HEK293T (cell line): ENCODE data around the gene ITGA4.

Experiments
- CTCF ChIA-PET: fragments of 350-600 bp; formaldehyde crosslinking; extraction: SDS; loops from one replicate; lab custom pipeline; 2021; ENCODE audit warnings: antibody characterized with exemption, inconsistent platforms; lab: Yijun Ruan, JAX
- POLR2A ChIA-PET: fragments of 350-600 bp; formaldehyde crosslinking; extraction: SDS; loops from one replicate; lab custom pipeline; 2020; ENCODE audit warnings: antibody characterized with exemption, inconsistent platforms; lab: Yijun Ruan, JAX
- DNase-seq: peaks from one replicate; pipeline ENCODE4 v3.0.0; 2012; ENCODE audit warnings: mixed read lengths; ENCODE audit errors: extremely low spot score
- ARNT ChIP-seq: fragments of 450-650 bp; IDR thresholded peaks from 2 replicates; pipeline ENCODE4 v1.6.1; 2017; ENCODE audit warnings: mild to moderate bottlenecking
- BHLHE40 ChIP-seq: fragments of 450-650 bp; IDR thresholded peaks from 2 replicates; pipeline ENCODE4 v1.6.1; 2016; ENCODE audit warnings: mild to moderate bottlenecking, moderate library complexity, borderline replicate concordance
- CTBP1 ChIP-seq: fragments of 450-650 bp; IDR thresholded peaks from 2 replicates; pipeline ENCODE4 v1.6.1; 2016; ENCODE audit warnings: borderline replicate concordance
- ELF4 ChIP-seq: fragments of 450-650 bp; IDR thresholded peaks from 2 replicates; pipeline ENCODE4 v1.6.1; 2017; ENCODE audit warnings: antibody characterized with exemption
- FOXA1 ChIP-seq: fragments of 450-650 bp; IDR thresholded peaks from 2 replicates; pipeline ENCODE4 v1.6.1; 2016; ENCODE audit warnings: mild to moderate bottlenecking
- FOXK2 ChIP-seq: fragments of 450-650 bp; IDR thresholded peaks from 2 replicates; pipeline ENCODE4 v1.6.1; 2016; ENCODE audit warnings: mild to moderate bottlenecking
- FOXM1 ChIP-seq: fragments of 450-650 bp; IDR thresholded peaks from 2 replicates; pipeline ENCODE4 v1.6.1; 2017; ENCODE audit warnings: mild to moderate bottlenecking, borderline replicate concordance
- HDGF ChIP-seq: fragments of 450-650 bp; IDR thresholded peaks from 2 replicates; pipeline ENCODE4 v1.6.1; 2017; ENCODE audit warnings: antibody characterized with exemption, borderline replicate concordance
- L3MBTL2 ChIP-seq: fragments of 450-650 bp; conservative IDR thresholded peaks from 2 replicates; pipeline ENCODE4 v1.6.1; 2016; ENCODE audit warnings: mild to moderate bottlenecking
- LEF1 ChIP-seq: fragments of 450-650 bp; IDR thresholded peaks from 2 replicates; pipeline ENCODE4 v1.6.1; 2017; ENCODE audit warnings: mild to moderate bottlenecking, borderline replicate concordance
- NFRKB ChIP-seq: fragments of 450-650 bp; IDR thresholded peaks from 2 replicates; pipeline ENCODE4 v1.6.1; 2016; ENCODE audit warnings: mild to moderate bottlenecking, moderate library complexity
- SP1 ChIP-seq: fragments of 450-650 bp; IDR thresholded peaks from 2 replicates; pipeline ENCODE4 v1.6.1; 2017
- SUZ12 ChIP-seq: fragments of 450-650 bp; IDR thresholded peaks from 2 replicates; pipeline ENCODE4 v1.6.1; 2016; ENCODE audit warnings: mild to moderate bottlenecking
- TARDBP ChIP-seq: fragments of 450-650 bp; IDR thresholded peaks from 2 replicates; pipeline ENCODE4 v1.6.1; 2016
- ZNF384 ChIP-seq: fragments of 450-650 bp; IDR thresholded peaks from 2 replicates; pipeline ENCODE4 v1.6.1; 2016
- TF ChIP-seq, protein P1 (sequence below): fragments of 450-650 bp; IDR thresholded peaks from 2 replicates; pipeline ENCODE4 v1.6.1; 2016

The ITGA4 gene

DNA sequence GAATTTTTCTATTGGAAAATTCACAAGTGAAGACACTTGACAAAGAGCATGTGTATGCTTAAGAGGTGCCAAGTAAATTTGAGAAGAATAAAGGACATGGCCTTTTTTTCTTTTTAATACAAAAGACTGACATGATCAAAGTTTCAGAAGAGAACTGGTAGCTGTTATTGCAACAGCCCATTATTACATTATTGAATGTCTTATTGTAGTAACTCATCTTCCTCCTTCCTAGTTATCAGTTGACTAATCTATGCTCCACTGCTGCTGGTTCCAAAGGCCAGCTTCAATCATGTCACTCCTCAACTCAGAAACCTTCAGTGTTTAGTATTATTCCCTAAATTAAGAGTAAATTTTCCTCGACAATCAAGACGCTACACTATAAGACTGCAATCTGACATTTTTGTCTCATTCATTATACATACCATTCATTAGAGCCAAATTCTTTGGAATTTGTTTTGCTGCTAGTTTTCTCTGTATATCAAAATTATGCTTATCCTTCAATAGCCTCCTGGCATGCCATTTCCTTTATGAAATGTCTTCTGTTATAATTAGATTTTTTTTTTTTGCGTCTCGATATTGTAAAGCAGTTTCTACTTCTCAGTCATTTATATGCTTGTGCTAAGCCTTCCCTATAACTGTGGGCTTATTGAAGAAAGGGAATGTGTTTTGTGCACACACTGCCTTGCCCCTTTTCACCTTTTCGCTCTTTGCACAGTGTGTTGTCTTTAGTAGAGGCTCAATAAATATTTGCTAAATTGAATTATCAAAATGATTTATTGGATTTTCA lies 27.9 kb downstream of the ITGA4 start:
- ChIA-PET POLR2A (no interaction called here), CTCF (no interaction called here)

DNA sequence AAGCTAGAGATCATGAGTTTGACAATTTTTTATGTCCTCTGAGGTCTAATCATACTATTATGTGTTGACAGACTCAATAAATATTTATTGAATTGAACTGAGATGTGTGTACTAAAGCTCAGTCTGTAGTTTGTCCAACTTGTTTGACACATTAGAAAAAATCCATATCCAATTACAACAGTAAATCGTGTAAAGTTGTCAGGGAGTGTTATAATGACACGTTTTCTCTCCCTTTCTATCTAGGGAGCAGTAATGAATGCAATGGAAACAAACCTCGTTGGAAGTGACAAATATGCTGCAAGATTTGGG lies 28.4 kb downstream of the ITGA4 start:
- ChIA-PET CTCF (no interaction called here), POLR2A (no interaction called here)
- no peak for TF ChIP-seq NFRKB
- TF ChIP-seq, protein P1, sequence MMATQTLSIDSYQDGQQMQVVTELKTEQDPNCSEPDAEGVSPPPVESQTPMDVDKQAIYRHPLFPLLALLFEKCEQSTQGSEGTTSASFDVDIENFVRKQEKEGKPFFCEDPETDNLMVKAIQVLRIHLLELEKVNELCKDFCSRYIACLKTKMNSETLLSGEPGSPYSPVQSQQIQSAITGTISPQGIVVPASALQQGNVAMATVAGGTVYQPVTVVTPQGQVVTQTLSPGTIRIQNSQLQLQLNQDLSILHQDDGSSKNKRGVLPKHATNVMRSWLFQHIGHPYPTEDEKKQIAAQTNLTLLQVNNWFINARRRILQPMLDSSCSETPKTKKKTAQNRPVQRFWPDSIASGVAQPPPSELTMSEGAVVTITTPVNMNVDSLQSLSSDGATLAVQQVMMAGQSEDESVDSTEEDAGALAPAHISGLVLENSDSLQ, result peak; percentile 40
- DNase-seq, result no peak

More for the DNA sequence above, 27.9 kb downstream of the ITGA4 start:
- DNase-seq, result no peak
- TF ChIP-seq ELF4, result no peak
- TF ChIP-seq ZNF384, result no peak
- TF ChIP-seq L3MBTL2, result no peak
- TF ChIP-seq BHLHE40, result no peak
- no peak for TF ChIP-seq FOXK2
- no peak for TF ChIP-seq FOXM1
- no peak for TF ChIP-seq CTBP1
- no peak for TF ChIP-seq TARDBP
- no peak for TF ChIP-seq FOXA1
- no peak for TF ChIP-seq HDGF
- no peak for TF ChIP-seq SUZ12

DNA sequence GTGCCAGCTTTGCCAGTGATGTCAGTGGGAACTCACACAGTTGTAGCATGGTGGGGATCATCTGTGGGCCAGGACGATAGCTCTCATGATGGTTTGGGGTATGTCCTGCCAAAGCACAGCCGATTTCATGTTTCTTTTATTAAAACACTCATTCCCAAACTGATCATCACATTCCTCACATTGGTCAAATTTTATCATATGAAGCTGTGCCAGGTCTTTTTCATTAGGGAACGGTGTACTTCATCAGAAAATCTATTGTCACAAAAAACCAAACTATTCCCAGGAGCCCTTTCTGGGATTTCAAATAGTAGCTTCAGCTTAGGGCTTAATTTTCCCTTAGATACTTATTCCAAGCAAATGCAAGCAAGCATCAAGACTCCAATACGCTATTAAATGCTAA lies 42.0 kb downstream of the ITGA4 start:
- DNase-seq, result no peak
- CTCF ChIA-PET, result interaction anchor here (0.7 to 1.3 kb wide), 2 partner anchors 33 to 99 kb away, joined by 3 read pairs; no protein-coding TSS in a partner anchor
- POLR2A ChIA-PET, result no interaction called here
- TF ChIP-seq LEF1 (no peak), FOXK2 (no peak), FOXA1 (no peak), NFRKB (no peak), L3MBTL2 (no peak), SP1 (no peak), CTBP1 (no peak), FOXM1 (no peak), SUZ12 (no peak)
- TF ChIP-seq, protein P1, result no peak

DNA sequence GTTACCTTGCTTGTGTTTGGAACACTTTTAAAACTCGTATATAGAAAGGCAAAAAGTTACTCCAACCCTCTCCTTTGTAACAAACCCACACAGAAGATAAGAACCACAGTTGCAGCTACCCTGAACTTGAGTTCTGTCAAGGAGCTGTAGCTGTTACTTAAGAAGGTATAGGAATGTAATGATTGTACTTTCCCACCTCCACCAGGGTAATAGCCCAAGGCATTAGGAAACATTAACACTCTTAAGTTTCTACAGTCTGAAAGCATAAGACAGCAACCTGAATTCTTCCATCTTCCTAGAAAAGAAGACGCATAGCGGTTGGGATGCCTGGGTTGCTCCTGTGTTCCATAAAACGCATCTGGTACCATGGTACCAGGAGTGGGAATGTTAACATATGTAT lies 43.0 kb downstream of the ITGA4 start:
- POLR2A ChIA-PET, result no interaction called here
- CTCF ChIA-PET, result no interaction called here
- DNase-seq, result no peak
- no peak for TF ChIP-seq ZNF384
- TF ChIP-seq, protein P1, result no peak
- TF ChIP-seq FOXA1, result no peak
- no peak for TF ChIP-seq CTBP1
- TF ChIP-seq SP1, result no peak
- no peak for TF ChIP-seq BHLHE40
- no peak for TF ChIP-seq FOXK2

DNA sequence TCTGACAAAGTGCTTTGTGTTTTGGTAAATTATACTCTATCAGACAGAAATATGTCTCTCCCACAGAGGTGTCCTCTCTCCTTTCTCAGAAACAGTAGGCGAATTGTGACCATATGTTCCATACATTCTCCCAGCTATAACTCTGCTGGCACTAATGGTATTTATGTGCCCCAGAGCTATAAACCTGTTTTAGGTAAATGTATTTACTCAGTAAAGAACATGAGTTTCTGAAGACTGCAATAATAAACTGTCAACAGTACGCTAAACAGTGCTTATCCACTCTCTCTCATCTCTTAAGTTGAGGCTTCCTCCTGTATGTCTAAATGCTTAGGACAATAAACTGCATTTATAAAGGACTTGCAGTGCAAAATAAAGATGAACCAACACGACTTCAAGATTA lies 58.5 kb downstream of the ITGA4 start:
- ChIA-PET POLR2A (no interaction called here), CTCF (no interaction called here)
- no peak for DNase-seq
- no peak for TF ChIP-seq TARDBP
- no peak for TF ChIP-seq FOXK2
- TF ChIP-seq L3MBTL2, result no peak
- no peak for TF ChIP-seq HDGF
- no peak for TF ChIP-seq BHLHE40
- TF ChIP-seq LEF1, result no peak
- no peak for TF ChIP-seq FOXA1
- TF ChIP-seq SP1, result no peak
- no peak for TF ChIP-seq SUZ12
- TF ChIP-seq NFRKB, result no peak
- no peak for TF ChIP-seq FOXM1
- no peak for TF ChIP-seq ELF4
- TF ChIP-seq ARNT, result no peak
- TF ChIP-seq, protein P1, result no peak
- no peak for TF ChIP-seq ZNF384
- TF ChIP-seq CTBP1, result no peak

DNA sequence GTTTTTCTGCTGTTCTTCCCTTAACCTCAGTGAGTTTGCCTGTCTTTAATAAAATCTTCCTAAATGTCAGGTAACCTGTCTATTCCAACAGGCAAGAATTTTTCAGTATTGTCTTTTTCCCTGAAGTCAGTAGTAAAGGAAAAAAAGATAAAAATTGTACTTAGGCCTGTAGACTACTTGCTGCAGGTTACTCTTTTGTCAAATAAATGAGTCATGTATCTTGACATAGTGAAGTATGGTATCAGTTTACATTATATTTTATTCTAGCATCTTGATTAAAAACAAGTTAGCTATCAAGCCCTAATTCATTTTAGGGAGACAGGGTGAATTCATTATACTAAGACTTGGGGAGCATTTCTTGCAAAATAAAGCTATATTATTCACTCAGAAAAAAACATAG lies 59.8 kb downstream of the ITGA4 start:
- DNase-seq, result no peak
- CTCF ChIA-PET, result no interaction called here

More for the DNA sequence above, 59.8 kb downstream of the ITGA4 start:
- POLR2A ChIA-PET, result no interaction called here
- TF ChIP-seq BHLHE40, result no peak
- no peak for TF ChIP-seq HDGF
- no peak for TF ChIP-seq FOXM1
- TF ChIP-seq SUZ12, result no peak
- TF ChIP-seq ZNF384, result no peak
- TF ChIP-seq ELF4, result no peak
- TF ChIP-seq, protein P1, result no peak
- TF ChIP-seq L3MBTL2, result no peak
- TF ChIP-seq TARDBP, result no peak
- no peak for TF ChIP-seq FOXK2
- no peak for TF ChIP-seq LEF1
- no peak for TF ChIP-seq FOXA1
- TF ChIP-seq NFRKB, result no peak
- no peak for TF ChIP-seq SP1
- no peak for TF ChIP-seq CTBP1
